HG02870 (cell line): ENCODE data around the gene FAM151A.

ENCODE experiments used
- ATAC-seq: cut with Tn5 transposase; IDR thresholded peaks from one replicate; pipeline ENCODE4 v1.9.1; 2021; ENCODE audit warnings: mild to moderate bottlenecking, moderate library complexity; ENCODE audit not compliant: unreplicated experiment

The FAM151A gene

DNA sequence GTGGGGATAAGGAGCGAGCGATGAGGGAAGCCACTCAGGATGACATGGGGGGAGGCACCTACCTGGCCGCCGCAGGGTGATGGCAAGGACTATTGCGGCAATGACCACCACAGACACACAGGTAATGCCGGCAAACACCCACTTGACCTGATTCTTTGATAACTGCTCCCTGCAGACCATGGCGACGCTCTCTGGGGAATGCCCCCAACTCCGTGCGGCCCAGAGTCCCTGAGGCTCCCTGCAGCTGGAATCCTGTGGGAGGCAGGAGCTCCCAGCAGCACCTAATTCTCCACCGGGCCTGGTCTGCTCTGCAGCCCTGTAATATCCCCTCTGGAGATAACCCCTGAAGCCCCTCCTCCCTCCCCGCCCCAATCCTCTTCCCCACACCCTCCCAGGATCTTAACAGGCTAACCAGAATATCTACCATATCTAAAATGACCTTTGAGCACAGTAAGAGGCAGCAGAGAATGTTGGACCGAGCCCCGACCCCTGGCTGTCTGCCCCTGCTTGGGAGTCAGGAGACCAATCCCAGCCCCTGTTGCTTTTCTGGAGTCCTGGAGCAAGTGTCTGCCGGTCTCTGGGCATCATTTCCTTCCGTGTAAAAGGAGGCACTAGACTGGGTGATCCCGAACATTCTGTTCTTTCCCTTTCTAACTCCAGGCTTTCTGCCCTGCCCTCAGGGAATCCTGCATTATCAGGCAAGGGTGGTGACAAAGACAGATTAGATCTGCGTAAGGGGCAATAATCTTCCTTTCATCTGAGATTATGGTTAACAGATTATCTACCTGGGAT is at the start of gene FAM151A:
FAM151A (minus strand) TSS at position 310 of the 792 bp plus-strand sequence; CDS start at position 180, 130 bp downstream.
- ATAC-seq = no peak

DNA sequence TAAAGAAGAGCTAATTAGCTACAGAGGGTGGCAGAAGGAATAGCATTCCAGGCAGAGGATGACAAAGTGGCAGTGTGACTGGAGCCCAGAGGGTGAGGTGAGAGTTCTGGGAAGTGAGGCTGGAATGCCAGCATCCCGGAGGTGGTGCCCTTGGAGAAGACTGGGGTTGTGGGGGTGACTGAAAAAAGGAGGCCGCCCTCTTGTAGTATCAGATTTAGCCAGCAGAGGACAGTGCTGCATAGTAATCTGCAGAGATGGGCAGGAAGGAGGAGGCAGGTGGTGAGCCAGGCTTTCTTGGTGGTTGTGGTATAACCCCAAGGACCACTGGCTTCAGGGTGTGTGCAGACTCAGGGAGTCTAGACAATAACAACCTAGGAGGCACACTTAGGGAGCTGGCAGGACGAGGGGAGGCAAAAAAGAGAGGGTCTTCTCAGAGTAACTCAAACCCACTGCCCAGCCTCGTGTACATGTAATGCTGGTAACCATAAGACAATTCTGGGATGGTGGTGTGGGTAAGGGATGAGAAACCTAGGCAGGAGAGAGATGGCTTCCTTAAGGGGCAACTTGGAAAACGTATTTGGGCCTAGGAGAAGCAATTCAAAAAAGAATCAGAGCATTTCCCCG is 48.8 kb upstream of the FAM151A start:
- ATAC-seq = no peak

DNA sequence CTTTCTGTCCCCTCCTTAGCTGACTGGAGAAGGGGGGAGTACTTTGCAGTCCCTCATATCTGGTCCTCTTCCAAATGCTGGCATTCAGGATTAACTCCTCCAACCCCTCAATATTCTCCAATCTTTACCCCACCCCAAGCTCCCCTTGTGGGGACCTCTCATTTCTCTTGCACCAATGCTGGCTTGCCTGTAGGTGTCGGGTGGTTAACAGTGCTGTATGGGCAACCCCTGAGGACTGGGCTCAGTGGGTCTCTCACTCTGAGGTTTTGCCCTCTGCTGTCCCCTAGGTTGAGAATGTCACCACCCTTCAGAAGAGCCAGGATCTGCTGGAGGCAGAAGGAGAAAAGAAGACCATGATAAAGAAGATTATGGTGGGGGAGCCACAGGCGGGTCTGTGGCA is 45.2 kb upstream of the FAM151A start:
- no peak for ATAC-seq

DNA sequence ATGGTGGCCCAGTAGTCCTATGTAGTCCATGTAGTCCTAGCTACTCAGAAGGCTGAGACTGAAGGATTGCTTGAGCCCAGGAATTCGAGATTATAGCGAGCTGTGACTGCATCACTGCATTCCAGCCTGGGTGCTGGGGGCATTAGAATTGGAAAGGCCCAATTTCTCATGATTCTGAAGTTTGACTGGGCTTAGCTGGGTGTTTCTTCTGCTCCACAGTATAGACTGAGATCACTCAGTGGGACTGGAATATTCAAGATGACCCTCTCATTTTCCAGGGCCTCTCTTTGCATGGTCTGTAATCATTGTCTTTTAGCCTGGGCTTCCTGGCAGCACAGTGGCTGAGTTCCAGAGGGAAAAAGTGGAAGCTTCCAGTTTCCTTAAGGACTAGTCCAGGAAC is 44.5 kb upstream of the FAM151A start:
- no peak for ATAC-seq

DNA sequence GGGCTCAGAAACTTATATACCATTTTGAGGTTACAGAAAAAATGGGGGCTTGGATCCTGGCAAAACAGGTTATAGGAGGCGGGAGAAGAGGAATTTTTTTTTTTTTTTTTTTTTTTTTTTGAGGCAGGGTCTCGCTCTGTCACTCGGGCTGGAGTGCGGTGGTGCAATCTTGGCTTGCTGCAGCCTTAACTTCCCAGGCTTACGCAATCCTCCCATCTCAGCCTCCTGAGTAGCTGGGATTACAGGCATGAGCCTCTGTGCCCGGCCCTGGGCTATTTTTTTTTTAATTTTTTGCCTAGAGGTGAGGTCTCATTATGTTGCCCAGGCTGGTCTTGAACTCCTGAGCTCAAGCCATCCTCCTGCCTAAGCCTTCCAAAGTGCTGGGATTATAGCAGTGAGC is 43.0 kb upstream of the FAM151A start:
- no peak for ATAC-seq

DNA sequence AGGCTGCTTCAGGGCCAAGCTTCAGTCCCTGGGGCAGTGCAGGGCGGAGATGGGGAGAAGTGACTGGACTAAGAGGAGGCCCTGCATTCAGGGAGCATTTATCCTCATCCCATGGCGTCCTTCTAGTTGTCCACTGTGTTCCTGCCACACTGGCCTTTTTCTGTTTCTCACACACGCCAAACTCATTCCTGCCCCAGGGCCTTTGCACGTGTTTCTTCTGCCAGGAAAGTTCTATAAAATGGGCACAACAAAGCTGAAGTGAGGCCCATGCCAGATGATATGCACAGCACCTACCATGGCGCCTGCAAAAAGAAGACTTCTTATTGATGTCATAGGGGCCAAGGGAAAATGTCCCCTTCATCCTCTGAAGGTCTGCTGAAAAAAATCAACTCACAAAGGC is 42.5 kb upstream of the FAM151A start:
- no peak for ATAC-seq

DNA sequence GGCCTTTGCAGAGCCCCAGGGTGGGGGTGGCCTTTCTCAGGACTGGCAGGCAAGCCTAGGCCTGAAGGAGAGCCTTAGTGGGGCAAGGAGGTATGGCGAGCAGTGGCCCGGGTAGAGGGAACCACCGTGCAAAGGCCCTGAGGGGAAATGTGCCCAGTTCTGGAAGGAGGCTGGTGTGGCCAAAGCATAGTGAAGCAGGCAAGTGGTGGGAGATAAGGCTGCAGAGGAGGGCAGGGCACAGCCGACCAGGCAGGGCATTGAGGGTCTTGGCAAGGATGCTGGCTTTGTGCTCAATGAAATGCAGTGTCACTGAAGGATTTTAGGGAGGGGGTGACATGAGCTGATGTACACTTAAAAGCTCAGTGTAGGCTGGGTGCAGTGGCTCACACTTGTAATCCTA is 41.0 kb upstream of the FAM151A start:
- no peak for ATAC-seq

DNA sequence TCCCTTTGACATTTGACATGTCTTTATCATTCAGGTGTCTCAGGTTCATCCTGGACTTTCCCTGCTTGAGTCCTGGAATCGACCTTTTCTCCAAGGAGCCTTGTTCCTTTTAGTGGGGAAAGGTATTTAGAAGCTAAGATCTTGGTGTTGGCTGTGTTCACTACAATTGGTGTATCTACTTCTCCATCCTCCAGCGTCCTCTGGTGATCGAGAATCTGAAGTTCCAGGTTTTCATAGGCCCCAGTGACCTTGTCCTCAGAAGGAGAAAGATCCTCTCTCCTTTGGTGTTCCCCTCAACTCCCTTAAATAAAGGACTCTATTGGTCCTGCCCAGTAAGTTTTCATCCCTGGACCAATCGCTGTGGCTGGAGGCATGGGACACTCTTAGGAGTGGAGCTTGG is 40.4 kb upstream of the FAM151A start:
- ATAC-seq = no peak

DNA sequence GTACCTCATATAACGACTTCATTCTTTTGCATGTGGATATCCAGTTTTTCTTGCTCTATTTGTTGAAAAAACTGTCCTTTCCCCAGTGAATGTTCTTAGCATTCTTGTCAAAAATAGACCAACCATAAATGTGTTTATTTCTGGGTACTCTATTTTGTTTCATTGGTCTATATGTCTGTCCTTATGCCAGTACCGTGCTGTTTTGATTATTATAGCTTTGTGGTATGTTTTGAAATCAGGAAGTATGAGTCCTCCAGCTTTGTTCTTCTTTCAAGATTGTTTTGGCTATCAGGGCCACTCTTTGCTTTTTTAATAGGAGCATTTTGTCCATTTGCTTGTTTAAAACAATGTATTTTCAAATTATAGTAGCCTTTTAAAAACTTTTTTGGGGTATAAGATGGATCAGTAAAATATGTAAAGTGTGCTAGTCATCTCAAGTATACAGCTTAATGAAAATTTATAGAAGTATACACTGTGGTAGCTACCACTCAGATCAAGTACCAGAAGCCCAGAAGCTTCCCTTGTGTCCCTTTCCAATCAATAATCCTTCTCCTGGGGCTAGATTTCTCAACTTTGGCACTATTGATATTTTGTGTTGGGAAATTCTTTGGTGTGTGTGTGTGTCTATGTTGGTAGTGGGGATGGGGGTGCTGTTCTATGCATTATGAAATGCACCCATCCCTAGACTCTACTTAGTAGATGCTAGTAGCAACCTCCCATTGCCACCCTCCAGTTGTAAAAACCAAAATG is 35.0 kb upstream of the FAM151A start:
- ATAC-seq = no peak

DNA sequence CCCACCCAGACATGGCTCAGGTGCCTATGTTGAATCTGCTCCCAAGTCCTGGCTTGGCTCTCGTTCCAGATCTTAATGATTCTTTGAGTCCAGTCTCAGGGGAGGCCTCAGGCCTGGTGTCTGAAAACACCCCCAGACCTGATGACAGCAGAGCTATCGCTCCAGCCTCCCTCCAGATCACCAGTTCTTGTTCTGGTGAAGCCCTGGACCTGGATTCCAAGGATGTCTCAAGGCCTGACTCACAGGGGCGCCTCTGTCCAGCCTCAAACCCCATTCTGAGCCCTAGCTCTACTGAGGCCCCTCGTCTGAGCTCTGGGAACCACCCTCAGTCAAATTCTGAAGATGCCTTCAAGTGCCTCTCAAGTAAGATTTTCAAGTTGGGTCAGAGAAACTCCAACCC is 29.7 kb upstream of the FAM151A start:
- ATAC-seq = no peak

DNA sequence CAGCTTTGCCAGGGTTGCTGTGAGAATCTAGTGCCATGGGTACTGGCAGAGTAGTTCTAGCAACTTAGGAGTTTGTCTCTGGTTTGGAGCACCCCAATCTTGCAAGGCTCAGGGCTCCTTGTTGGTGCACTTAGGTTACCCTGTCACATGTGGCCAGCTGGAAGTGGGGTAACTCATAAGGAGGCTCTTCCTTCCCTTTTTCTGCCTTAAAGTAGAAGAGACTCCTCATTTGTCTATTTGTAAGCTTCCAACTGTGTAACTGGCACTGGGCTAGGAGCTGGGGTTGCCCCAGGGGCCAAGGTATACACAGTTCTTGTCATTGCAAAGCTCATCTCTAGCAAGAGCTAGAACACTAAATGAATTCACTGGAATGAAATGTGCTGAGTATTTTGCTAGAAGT is 28.8 kb upstream of the FAM151A start:
- ATAC-seq = no peak

DNA sequence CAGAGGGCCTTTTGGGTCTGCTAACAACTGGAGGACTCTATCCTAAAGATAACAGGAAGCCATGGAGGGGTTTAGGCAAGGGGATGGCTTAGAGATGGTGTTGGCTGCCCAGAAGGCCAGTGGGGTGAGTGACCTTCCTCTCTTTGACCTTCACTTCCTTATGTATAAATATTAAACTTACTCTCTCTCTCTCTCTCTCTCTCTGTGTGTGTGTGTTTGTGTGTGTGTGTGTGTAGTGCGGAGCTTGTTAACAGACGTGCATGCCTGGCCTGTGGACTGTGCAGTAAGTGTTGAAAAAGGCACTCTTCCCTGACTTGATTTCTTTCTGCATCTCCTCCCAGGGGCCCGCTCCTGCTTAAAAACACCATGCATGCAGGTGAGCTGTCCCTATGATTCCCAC is 28.3 kb upstream of the FAM151A start:
- ATAC-seq = no peak

DNA sequence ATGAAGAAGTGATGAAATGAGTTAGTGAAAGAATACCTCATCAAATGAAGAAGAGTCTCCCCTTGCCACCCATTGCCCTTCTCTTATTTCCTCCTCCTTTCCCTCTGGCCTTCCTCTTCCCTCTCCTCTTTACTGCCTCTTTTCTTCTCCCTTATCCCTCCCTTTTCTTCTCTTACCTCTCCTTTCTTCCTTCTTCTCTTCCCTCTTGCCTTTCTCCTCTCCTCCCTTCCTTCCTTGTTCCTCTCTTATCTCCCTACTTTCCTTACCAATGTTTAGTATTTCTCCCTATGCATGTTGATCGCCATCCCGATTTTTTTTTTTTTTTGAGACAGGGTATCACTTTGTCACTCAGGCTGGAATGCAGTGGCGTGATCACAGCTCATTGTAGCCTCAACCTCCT is 27.1 kb upstream of the FAM151A start:
- ATAC-seq = no peak

DNA sequence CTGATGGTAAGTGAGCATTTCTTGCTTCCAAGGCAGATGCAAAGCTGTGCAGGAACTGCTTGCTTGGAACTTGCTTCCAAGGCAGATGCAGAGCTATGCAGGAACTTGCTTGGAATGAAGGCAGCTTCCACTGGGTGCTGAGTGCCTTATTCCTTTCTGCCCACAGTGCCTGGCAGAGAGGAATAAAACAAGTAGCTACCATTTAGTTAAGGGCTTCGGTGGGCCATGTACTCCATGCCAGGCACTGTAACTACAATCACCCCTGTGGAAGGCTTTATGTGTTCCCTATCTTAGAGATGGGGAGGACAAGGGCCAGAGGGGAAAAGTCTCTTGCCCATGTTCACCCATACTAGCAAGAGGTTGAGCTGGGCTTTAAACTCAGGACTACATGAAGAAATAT is 26.6 kb upstream of the FAM151A start:
- ATAC-seq = no peak

DNA sequence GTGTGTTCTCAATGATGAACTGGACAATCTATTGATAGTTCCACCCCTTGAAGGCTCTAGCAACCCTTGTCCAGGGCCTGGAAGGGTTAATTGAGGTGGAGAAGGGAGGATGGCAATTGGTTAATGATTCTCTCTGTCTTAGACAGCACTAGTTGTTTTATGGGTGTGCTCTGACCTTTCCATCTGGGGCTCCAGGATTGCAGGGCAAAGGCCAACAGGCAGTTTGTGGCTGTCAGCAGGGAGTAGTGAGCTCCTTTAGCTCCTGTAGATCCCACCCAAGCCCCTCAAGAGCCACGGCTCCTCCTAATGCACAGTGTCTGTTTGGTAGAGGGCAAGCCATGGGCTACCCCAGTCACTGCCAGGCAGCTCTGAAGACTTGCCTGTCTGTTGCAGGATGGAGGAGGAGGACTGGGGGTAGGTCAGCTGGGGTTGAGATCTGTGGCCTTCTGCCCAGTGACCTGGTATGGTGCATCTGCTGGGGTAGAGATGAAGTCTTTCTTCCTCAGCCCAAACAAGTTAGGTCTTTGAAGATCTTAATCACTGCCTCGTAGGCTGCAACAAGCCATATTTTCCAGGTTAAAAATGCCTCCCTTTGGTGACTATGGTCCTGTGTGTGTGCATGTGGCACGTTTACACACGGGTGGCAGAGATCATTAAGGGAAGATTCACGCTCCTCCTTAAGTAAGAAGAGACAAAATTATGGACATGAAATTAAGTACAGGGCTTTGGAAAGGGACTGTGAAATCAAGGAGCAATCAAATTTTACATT is 26.0 kb upstream of the FAM151A start:
- no peak for ATAC-seq

DNA sequence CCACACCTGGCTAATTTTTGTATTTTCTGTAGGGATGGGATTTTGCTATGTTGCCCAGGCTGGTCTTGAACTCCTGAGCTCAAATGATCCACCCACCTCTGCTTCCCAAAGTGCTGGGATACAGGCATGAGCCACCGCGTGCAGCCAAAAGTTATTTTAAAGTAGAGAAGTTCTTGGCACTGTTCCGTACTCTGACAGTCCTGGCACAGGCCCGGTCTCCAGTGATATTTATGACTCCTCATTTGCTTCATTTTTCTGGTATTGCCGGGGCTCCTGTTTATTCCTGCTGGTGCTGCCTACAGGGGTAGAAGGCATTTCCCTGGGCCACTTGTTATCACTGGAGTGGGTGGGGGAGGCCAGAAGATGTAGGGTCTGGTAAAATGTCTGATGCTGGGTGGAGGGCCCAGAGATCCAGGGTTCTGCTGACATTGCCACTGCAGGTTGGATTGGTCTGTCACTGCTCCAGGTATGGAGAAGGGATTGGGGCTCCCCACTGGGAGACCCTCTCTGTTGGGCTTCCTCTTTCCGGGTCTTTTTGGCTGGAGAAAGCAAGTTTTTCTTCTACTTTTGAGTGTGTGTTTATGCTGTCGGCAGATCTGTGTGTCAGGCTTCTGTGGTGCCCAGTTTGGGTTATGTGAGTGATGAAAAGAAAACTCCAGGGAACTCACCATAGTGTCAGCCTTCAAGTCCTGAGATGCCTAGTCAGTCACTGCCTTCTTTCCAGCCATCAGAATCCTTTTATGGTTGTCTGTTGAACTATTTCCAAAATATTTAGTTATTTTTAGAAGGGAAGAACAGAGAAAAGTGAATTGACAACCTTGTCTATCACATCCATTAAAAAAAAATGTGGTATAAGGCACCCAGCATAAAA is 22.7 kb upstream of the FAM151A start:
- ATAC-seq = no peak

DNA sequence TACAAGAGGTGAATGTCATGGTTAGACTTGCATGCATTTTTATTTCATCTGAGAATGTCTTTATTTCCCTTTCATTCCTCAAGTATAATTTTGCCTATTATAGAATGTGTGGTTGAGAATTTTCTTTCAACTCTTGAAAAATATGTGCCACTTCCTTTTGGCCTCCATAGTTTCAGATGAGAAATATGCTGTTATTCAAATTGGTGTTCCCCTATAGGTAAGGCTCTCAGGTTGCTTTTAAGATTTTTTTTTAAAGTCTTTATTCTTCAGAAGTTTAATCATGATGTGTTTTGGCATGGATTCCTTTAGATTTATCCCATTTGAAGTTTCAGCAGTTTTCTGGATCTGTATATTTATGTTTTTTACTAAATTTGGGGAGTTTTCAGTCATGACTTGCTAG is 20.4 kb upstream of the FAM151A start:
- ATAC-seq = no peak

DNA sequence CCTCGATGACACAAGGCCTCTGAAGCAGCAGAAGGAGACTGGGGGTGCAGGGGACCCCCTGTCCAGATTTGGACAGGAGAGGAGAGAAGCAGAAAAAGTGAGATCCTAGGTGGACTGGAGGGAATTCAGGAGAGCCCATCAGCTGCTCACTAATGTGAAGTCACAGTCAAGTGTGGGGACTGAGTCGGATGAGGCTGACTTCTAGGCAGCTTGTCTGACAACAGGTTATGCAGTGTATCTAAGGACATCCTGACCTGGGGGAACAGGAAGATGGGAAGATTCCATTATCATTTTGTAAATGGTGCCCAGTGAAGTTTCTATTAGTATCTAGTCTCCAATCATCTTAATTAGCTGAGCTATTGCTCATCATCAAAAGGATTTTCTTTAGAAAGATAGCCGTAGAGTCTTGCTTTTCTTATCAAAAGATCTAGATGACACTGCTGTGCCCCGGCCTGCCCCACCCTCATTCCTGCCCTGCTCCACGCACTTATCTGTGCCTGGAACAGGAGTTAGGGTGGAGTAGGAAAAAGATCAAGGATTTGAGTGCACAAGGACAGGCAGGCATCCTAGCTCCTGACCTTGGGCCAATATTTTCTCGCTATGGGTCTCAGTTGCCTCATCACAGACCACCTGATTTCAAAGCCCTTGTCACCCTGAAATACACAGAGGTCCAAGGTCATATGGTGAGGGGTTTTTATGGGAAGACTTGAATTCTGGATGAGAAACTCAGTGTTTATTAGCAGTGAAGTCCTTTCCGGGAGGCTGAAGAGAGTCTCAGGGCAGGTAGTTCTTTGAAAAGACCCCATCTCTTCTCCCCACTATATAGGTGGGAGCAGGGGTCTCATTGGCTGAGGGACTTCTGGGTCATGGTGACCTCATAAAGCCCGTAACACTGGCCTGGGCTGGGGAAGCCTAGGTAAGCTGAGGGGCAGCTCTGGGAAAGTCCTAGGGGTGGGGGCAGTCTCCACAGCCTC is 17.8 kb upstream of the FAM151A start, which contains the start of gene MROH7:
MROH7 (plus strand) TSS at position 924 of the 974 bp plus-strand sequence. CDS start 11,141 bp downstream, outside the sequence.
- ATAC-seq = no peak

DNA sequence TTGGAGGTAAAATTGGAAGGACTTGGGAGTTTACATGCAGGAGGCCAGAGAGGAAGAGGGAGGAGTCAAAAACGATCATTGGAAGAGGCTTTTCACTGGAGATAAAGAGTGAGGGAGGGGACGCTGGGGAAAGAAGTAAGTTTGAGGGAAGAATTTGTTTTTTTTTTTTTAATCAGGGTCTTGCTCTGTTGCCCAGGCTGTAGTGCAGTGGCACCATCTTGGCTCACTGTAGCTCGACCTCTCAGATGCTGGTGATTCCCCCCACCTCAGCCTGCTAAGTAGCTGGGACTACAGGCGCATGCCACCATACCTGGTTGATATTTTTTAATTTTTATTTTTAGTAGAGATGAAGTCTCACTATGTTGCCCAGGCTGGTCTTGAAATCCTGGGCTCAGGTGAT is 17.0 kb upstream of the FAM151A start:
- ATAC-seq = no peak
